GM12874 (cell line): ENCODE measurements around the gene DDX31.
A peak's percentile ranks its signal among the peaks of the same experiment; 100 is the strongest.

Experiments
- CTCF ChIP-seq: IDR thresholded peaks from 2 replicates; pipeline ENCODE4 v1.5.1; 2011; ENCODE audit warnings: low read depth, mild to moderate bottlenecking, control low read depth, low read length, moderate library complexity; ENCODE audit not compliant: insufficient read depth

The DDX31 gene

DNA sequence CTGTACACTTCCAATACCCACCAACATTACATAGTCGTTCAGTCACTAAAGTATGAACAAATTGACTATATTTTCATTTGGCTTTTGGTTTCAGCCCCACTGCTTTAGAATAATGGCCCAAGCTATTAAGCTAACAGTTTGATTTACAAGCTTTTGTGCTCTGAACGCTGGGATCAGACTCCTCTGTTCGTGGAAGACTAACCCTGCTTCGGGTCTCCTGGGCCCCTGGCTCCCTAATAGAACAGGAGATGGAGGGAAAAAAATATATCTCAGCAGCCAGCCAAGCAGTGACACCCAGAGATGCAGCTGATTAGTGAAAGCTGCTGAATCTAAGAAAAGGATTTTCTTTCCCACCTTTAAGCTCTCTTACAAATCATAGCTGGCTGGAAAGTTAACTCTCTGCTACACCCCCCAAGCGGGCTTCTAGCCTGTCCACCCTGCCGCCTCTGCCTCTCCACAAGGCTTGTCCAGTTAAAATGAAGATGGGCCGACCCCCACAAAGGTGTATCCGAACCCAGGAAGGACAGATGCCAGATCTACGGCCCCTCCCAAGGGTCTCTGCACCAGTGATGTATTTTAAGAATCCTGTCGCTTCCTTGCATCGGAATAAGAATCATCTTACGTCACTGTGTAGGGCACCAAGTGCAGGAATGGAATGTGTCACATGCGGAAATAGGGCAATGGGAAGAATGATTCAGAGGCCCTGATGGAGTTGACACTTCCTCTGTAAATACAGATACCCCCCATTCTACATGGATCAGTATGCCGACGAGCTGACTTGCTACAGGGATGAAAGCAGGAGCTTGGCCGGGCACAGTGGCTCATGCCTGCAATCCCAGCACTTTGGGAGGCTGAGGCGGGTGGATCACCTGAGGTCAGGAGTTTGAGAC lies 120.8 kb downstream of the DDX31 start:
- TF ChIP-seq CTCF: no peak

GRCh38 chr9:132547976-132548730 lies 121.6 kb downstream of the DDX31 start:
- TF ChIP-seq CTCF: no peak

GRCh38 chr9:132547436-132547835 lies 122.3 kb downstream of the DDX31 start:
- TF ChIP-seq CTCF: no peak

DNA sequence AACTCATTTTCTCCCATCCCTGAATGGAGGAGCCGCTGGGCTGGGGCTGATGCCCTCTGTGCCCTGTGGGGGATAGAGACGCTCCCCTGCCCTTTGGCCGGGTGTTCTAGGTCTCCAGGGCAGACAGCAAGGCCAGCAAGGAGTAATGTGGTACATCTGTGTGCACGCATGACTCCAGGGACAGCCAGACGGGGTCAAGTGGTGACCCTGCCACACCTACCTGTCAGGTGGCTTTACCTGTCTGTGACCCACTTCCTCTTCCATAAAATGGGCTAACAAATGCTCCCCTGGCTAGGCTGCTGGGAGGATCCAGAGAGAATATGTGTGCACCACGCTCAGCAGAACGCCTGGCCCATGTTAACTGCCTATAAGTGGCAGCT lies 122.7 kb downstream of the DDX31 start:
- TF ChIP-seq CTCF: no peak

DNA sequence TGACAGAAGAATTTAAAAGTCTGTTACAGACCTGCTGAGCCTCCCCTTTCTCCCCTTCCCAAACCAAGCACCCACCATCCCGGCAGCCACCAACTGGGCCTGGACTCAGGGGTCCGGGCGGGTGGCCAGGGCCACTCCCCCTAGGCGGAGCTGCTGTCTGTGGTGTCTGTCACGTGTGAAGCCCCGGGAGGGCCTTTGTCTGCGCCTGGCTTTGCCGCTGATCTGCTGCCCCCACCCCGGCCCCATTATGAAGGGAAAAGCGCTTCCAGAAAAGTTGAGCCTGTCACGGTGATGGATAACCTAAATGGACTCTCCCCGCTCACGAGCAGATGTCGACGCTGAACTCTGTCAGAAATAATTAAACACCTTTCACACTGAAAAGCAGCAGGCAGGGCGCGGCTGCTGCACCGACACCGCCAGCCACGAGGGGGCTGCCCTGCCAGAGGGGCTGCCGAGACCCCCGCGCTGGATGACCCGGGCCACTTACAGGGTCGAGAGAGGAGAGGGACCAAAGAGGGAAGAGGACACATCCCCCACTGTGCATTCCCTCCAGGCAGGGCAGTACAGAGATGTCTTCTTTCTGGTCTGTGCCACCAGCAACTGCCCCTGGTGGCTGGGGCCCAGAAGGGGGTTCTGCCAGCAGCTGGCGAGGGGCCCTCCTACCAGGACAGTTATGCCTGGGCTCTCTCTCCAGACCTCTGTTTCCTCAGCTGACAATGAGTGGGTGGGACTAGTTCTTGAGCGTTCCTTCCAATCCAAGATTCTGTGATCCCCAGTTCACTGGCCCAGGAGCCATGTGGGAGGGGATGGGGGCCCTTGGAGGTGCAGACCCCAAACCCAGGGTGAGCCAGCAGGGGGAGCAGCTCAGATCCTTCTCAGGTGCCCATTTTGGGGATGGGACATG lies 123.4 kb downstream of the DDX31 start:
- TF ChIP-seq CTCF: peak; percentile 44

GRCh38 chr9:132545578-132545977 lies 124.2 kb downstream of the DDX31 start:
- TF ChIP-seq CTCF: no peak

DNA sequence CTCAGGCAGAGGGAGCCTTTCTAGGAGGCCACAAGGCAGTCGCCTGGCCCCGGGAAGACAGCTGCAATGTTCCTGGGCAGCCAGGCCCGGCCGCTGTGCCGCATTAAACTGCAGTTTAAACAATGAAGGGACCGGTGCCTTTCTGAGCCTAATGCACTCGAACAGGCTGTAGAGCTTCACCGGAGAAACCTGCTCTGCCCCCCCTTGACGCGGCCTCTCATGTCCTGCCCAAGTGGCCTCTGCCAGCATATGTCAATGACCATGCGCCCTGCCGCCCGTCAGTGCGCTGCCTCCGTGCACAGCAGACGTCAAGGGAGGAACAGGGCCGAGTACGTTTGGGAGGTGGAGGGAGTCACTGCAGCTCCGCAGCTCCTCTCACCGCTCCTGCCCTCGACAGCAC lies 125.8 kb downstream of the DDX31 start:
- TF ChIP-seq CTCF: no peak
